ENCODE results near the gene MTMR8. TPM values are rescaled to one million over a fixed set of nuclear protein-coding genes. Genes with fewer than 3 reads are reported as not detected.

MTMR8 gene
- total RNA-seq, 1 donor from 2014 or later = 1.3 TPM

GRCh38 chrX:64230123-64230970 lies 164.9 kb downstream of the MTMR8 start, which contains the start of gene ASB12:
Gene ASB12, minus strand, starts transcription at chrX:64230607. Its CDS starts 4,957 bp downstream, at chrX:64225650.
- H3K27ac Mint-ChIP-seq (ENCODE audit: unreplicated experiment) = no peak within 1 kb of the TSS

DNA sequence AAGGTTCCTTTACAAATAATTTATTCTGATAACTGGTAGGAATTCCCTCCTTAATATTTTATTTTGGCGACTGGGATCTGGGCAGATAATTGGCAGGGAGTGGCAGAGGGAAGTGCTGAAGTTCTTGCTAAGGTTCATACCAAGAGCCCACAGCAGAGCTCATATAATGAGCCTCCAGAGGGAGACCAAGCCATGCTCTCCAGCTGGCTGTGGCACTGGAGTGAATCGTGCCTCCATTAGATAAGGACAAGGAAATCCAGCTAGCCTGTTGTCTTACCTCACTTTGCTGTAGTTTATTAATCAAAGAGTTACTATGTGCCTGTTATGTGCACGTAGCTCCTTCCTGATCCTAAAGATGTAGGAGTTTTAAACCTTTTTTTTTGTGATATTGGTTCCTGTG lies 166.1 kb downstream of the MTMR8 start:
- Mint-ChIP-seq H3K36me3 (ENCODE audit: low read depth) (no peaks in the 10 kb centered on the region), H3K4me3 (ENCODE audit: unreplicated experiment) (no peak overlapping the region), H3K9me3 (ENCODE audit: low read depth) (peaks cover 10% of the 10 kb centered on the region), H3K27ac (ENCODE audit: unreplicated experiment) (no peak overlapping the region), H3K4me1 (ENCODE audit: low read depth) (no peaks in the 10 kb centered on the region), H3K27me3 (ENCODE audit: low read depth) (no peaks in the 10 kb centered on the region)
- TF ChIP-seq, protein P1, sequence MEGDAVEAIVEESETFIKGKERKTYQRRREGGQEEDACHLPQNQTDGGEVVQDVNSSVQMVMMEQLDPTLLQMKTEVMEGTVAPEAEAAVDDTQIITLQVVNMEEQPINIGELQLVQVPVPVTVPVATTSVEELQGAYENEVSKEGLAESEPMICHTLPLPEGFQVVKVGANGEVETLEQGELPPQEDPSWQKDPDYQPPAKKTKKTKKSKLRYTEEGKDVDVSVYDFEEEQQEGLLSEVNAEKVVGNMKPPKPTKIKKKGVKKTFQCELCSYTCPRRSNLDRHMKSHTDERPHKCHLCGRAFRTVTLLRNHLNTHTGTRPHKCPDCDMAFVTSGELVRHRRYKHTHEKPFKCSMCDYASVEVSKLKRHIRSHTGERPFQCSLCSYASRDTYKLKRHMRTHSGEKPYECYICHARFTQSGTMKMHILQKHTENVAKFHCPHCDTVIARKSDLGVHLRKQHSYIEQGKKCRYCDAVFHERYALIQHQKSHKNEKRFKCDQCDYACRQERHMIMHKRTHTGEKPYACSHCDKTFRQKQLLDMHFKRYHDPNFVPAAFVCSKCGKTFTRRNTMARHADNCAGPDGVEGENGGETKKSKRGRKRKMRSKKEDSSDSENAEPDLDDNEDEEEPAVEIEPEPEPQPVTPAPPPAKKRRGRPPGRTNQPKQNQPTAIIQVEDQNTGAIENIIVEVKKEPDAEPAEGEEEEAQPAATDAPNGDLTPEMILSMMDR (IDR thresholded peaks at IDR 0.05) = no peak
- DNase-seq (ENCODE audit: low spot score) = no peak

More at GRCh38 chrX:64230123-64230970, 164.9 kb downstream of the MTMR8 start, which contains the start of gene ASB12:
- Mint-ChIP-seq H3K9me3 (ENCODE audit: low read depth) (peaks cover 10% of the 10 kb centered on the region), H3K36me3 (ENCODE audit: low read depth) (no peaks in the 10 kb centered on the region), H3K4me3 (ENCODE audit: unreplicated experiment) (no peak within 1 kb of the TSS), H3K27me3 (ENCODE audit: low read depth) (no peaks in the 10 kb centered on the region), H3K4me1 (ENCODE audit: low read depth) (no peaks in the 10 kb centered on the region)
- TF ChIP-seq, protein P1 (IDR thresholded peaks at IDR 0.05) = no peak
- DNase-seq (ENCODE audit: low spot score) = no peak

Other genes with a start within 250 kb of the MTMR8 start
- gene AMER1, start 189.7 kb downstream of the MTMR8 start, total RNA-seq = 4.6 to 5.4 TPM (median 4.7 TPM) in 3 replicates
- gene ASB12, start 164.8 kb downstream of the MTMR8 start, total RNA-seq = 0.27 to 0.44 TPM in 2 of 3 replicates, not detected in the other